Renal cortical epithelial cell (primary cell): ENCODE data around the gene BDKRB2. TPM values are rescaled to one million over a fixed set of nuclear protein-coding genes. Genes with fewer than 3 reads are reported as not detected.

Experiments
- DNase-seq: peaks from one replicate; pipeline ENCODE4 v3.0.0-alpha.2; 2011; ENCODE audit warnings: low read depth
- total RNA-seq: library from RNA; depleted of rRNA; stranded (reverse); fragments of >200 nt; gene quantifications from 2 replicates; pipeline ENCODE4 v1.2.3, GENCODE V29; 2014

The BDKRB2 gene
- total RNA-seq, 1 donor from 2014 or later: 6.1 TPM

DNA sequence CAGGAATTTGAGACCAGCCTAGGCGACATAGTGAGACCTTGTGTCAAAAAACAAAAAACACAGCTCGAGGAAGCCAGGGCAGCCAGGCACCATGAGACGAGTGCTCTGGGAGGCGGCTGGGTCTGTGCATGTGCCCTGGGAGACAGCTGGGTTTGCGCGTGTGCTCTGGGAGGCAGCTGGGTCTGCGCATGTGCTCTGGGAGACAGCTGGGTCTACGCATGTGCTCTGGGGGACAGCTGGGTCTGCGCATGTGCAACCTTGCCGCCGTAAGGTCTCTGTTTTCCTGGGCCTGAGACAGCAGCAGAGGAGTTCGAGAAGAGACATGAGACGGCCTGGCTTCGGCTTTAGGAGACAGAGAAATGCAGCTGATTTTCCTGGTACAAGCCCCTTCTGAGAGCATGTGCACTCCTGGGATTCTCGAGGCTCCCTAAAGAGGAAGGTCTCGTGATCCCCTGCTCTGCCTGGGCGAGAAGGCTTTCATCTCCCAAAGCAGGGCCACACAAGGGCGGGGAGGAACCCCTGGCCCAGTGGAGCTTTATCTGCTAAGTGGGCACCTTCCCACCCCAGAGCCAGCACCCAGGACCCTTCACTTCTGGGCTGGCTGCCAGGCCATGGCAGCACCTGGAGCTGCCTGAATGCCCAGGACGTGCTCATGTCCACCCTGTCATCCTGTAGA lies 47.8 kb downstream of the BDKRB2 start:
- no peak for DNase-seq

DNA sequence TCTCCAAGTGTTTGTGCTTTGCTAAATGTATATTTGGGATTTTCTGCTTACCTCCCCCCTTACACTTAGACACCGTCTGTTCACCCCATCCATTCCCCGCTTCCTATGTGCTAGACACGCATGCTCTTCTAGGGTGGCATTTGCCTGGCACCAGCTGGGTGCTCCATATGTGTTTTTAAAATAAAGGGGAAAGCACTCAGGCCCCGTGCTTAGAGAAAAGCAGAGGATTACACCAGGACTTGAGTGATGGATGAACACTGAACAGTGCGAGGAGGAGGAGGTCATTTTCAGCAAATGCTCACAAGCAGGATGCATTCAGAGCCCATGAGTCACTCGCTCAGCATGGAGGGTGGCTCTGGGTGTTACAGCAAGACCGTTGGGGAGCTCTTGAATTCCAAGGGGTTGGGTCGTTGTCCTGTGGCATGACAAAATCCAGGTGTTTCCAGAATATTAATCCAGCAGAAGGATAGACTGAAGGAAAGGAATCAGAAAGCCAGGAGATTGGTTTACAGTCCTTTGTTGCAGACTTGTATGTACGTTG lies 48.4 kb downstream of the BDKRB2 start:
- DNase-seq: peak; percentile 81

DNA sequence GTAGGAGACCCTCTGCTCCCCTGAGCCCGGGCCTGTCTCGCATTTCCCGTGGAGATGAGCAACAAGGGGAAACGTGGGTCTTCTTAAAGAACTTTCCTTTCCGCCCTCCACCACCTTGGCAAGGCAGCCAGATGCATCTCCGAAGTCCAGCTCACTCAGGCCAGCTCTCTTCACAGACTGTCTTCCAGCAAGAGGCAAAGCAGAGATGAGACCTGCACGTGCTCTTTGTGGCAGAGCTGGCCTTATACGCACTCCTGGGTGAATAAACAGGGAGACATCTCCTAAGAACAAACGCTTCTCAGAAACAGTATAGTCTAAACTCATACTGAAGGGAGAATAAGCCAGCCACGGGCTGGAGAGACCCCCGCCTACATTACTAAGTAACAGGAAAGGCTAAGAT lies 50.0 kb downstream of the BDKRB2 start:
- DNase-seq: no peak

DNA sequence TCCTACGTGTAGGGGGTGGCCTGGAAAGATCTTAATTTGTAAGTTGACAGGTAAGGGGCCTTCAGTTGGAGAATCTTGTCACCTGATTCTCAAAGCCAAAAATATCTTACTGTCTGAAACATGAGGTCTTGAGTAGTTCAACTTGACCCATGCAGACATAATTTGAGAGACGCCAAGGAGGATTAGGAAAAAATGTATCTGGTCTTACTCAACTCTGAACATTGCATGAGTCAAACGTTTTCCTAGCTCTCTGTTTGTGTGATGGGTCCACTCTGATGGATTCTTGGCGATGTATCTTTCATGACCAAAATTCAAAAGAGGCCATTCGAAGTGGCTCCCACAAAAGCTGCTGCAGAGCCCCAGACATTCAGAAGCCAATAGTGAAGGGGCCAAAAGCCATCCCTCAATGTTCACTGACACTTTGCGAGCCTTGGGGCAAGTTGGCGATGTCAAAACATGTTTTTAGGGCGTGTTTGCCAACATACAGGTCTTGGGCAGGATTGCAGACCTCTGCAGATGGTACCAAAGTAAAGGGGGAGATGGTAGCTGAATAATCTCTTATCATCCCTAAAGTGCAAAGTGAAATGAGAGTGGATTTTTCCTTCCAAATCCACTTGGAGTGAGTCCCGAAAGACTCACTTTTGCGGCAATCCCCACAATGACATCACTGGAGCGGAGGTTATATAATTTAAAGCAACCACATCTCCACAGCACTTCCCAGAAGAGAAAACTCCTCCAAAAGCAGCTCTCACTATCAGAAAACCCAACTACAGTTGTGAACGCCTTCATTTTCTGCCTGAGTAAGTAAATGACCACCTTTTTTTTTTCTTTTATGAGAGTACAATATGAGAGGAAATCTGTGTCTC lies 51.1 kb downstream of the BDKRB2 start, which contains the start of gene BDKRB1:
BDKRB1 (plus strand) TSS at position 710 of the 866 bp plus-strand sequence. CDS start 7,473 bp downstream, outside the sequence.
- no peak for DNase-seq

DNA sequence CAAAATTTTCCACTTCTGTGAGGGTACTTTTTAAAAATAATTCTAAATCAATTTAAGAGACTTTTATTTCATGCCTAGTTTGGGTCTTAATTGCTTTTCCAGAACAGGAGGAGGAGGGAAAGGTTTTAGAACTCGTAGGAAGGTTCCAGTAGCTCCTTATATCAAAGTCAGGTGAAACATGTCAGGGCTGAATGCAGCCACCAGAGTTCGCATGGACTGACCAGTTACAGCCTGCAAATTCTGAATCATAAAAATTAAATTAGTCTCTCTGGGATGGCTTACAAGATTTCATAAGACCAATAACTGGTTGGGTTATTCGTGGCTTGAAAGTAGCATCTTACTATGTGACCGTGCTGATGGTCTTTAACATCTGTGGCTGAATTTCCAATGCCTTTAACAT lies 51.8 kb downstream of the BDKRB2 start:
- no peak for DNase-seq

DNA sequence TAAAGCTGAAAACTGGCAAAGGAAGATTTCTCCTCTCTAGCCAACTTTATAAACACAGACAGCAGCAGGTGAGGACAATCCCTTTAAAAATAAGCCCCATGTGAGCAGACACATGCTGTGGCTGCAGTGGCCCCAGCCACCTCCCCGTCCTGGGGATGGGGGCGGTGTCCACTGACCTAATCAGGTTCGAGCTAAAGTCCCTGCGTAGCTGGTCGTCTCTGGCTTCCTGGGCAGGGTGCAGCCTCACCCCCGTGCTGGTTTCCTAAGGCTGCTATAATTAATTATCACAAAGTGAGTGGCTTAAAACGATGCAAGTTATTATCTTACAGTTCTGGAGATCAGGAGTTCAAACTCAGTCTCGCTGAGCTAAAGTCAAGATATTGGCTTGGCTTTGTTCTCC lies 52.4 kb downstream of the BDKRB2 start:
- no peak for DNase-seq

DNA sequence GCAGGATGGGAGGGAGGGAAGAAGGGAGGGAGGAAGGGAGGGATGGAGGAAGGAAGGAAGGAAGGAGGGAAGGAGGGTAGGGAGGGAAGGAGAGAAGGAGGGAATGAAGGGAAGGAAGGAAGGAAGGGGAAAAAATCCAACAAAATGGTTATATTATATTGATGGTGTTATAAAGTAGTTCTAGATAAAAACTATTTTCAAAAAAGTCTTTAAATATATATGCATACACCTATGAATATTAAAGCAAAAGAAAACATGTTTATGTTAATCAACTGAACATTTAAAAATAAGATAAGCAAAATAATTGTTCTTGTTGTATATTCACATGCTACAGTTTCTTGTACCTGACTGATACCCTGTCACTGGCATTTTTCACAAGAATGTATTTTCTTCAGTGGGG lies 53.3 kb downstream of the BDKRB2 start:
- DNase-seq: no peak

DNA sequence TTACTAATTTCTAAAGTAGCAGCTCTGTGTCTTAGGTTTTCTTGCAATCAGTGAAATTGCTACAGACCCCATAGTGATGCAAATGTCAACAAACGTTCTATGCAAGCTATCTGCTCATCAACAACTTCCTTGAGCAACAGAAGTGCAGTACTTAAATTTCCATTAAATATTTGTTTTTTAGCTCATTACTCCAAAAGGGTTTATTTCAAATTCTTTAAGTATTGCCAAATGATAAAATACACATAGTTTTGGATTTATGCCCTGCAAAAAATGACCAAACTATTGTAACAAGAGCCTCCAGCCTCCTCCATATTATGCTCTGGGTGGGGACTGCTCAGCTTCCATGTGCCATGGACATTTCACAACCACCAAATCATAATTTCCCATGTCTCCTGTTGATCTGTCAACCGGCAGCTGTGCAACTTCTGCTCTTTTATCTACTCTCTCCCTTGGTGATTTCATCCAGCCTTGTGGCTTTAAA lies 55.7 kb downstream of the BDKRB2 start:
- DNase-seq: no peak

DNA sequence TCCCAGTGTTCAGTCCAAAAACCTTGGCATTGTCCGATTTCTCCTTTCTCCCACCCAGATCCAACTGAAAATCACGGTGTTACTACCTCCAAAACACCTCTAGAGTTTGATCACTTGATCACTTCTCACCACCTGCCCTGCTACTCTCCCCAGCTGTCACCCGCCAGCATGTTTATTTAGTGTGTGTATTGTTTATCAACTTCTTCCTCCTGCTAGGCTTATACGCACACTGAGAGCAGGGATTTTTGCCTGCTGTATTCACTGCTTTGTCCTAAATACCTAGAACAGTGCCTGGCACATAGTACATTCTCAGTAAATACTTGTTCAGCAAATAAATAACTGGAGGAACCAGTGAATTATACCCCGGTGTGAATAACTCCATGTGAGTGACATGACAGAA lies 56.4 kb downstream of the BDKRB2 start:
- no peak for DNase-seq

DNA sequence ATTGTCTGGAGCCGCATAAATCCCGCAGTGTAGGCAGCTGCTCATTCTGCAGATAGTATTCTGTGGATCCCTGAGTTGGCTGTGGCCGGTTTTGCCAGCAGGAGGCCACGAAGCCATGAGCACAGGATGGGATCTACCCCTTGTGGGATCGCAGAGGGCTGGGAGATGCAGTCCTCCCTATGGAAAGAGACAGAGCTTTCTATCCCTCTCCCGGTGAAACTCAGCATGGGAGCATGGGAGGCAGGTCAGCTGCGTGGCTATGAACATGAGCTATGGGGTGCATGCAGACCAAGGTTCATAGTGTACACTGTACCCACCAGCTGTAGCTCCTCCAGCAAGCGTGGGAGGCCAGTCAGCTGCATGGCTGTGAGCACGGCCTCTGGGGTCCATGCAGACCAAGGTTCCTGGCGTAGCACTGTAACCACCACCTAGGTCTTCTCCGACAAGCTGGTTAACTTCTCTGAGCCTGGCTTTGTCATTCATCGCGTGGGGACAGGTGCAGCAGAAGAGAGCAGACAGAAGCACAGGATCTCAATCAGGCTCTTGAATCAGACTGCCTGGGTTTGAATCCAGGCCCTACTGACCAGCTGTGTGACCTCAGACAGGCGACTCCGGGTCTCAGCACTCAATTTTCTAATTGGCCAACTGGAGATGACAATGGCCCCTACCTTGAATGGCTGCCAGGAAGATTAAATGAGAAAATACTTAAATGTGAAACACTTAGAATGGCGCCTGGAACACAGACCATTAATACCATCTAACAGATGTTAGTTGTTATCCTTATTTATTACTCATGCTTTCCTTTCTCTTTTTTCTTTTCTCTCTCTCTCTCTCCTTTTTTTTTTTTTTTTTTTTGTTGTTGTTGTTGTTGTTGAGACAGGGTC lies 57.4 kb downstream of the BDKRB2 start:
- no peak for DNase-seq

DNA sequence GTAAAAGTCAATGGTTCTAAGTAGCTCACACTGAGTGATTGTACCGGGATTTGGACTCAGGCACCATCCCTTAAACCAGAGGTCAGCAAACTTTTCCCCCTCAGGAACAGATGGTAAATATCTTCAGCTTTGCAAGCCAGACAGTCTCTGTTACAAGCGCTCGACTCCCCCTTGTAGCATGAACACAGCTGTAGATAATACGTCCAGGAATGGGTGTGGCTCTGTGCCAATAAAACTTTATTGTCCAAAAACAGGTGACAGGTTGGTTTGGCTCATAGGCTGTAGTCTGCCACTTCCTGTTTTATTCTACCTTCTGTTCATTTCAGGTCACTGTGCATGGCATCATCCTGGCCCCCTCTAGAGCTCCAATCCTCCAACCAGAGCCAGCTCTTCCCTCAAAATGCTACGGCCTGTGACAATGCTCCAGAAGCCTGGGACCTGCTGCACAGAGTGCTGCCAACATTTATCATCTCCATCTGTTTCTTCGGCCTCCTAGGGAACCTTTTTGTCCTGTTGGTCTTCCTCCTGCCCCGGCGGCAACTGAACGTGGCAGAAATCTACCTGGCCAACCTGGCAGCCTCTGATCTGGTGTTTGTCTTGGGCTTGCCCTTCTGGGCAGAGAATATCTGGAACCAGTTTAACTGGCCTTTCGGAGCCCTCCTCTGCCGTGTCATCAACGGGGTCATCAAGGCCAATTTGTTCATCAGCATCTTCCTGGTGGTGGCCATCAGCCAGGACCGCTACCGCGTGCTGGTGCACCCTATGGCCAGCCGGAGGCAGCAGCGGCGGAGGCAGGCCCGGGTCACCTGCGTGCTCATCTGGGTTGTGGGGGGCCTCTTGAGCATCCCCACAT lies 58.9 kb downstream of the BDKRB2 start:
- no peak for DNase-seq

DNA sequence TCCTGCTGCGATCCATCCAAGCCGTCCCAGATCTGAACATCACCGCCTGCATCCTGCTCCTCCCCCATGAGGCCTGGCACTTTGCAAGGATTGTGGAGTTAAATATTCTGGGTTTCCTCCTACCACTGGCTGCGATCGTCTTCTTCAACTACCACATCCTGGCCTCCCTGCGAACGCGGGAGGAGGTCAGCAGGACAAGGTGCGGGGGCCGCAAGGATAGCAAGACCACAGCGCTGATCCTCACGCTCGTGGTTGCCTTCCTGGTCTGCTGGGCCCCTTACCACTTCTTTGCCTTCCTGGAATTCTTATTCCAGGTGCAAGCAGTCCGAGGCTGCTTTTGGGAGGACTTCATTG lies 59.5 kb downstream of the BDKRB2 start:
- no peak for DNase-seq

DNA sequence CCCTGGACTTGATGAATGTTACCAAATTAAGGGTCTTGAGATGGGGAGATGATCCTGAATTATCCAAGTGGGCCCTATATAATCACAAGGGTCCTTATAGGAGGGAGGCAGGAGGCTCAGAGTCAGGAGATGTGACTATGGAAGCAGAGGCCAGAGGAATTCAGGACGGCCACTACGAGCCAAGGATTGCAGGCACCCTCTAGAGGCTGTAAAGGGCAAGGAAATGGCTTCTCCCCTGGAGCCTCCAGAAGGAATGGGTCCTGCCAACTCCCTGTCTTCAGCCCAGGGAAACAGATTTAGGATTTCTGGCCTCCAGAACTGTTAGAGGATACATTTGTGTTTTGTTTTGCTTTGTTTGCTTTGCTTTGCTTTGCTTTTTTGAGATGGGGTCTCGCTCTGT lies 60.2 kb downstream of the BDKRB2 start:
- no peak for DNase-seq

DNA sequence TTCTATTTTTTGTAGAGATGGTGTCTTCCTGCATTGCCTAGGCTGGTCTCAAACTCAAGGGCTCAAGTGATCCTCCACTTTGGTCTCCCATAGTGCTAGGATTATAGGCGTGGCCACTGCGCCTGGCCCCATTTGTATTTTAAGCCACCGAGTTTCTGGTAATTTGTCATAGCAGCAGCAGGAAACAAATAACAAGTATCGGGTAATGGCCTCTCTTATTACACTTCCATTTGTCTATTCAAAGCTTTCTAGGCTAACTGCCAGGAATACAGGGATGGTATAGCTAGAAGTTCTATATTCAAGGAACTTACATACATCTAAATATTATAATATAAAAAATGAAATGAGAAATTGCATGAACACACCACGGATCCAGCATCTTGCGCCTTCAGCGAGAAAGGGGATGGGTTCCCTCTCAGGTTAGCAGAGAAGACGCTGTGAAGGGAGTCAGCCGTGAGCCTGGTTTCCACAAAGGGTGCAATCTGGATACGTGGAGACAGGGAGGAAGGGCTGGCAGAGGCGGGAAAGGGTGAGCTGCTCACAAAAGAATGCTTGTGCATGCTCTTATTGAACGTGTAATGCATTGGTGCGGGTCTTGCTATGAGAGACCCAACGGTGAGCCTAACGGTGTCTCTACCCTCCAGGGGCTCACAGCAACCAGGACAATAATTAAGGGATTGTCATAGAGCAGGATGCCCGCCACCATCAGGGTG lies 60.9 kb downstream of the BDKRB2 start:
- DNase-seq: no peak

DNA sequence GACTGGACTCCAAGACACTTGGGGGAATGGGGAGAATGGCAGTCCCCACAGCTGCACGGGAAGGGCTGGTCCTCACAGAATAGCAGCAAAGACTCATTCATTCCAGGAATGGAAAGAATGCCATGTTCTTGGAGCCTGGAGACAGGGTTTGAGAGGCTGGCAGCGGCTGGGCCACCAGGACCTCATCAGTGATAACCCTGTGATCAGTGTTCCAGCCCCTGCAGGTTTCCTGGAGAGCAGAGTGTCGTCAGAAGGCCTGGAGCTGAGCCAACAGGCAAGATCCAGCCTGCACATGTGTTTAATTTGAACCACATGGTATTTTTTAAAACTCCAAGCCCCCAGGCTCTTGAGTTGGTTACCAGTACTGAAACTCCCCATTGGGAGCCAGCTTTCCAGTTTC lies 62.7 kb downstream of the BDKRB2 start:
- peak; percentile 48 for DNase-seq

DNA sequence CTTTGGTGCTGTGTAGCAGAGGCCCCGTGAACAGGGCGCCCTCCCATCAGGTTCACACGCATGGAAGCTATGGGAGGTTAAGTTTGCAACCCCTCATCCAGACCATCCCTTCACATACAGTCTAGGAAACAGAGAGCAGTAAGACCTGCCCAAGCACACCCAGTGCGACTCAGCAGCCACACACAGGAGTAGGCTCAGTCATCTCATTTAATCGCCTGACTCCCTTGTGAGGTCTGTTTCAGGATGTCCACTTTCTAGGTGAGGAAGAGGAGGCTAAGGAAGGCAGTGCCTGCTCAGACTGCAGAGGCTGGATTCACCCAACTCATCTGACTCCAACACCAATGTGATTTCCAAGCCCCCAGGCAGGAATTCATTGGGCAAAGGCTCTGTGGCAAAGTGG lies 63.3 kb downstream of the BDKRB2 start:
- peak; percentile 36 for DNase-seq

DNA sequence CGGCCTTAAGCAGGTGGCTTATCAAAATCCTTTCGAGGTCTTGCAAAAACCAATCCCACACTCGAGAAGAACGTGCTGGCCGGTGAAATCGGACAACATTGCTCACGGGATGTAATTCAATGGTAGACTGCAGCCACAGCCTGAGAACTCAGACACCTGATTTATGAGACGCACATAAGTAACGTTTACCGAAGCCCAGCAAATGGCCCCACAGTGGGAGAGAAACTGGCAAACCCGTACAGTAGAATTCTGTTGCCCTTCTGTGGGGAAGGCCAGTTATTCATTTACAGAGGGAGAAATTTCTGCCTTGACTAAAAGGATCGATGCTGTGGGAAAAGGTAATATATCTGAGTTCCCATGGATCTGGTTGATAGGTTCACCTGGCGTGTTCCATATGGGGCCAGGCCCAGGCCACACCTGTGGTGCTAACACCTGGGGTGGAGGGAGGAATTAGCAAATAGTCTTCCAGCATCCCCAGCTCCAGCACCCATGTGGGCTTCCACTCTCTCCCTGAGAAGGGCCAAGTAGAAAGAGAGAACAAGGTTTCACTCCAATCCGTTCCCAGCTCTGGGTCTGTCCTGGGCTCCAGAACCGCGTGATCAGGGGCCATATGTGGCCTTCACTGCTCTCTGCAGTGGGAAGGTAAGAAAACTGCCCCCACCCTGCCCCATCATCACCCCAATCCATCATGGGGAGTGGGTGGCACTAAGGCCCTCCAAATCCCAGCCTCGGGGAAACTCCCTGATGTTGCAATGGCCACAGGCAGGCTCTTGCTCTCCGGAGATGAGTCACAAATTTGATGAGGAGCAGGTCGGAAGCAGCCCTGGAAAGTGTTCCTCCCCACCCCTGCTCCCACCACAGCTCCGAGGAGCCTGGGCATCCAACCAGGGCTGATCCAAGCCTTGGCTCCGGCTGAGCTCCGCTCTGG lies 64.1 kb downstream of the BDKRB2 start:
- peak; percentile 96 for DNase-seq

DNA sequence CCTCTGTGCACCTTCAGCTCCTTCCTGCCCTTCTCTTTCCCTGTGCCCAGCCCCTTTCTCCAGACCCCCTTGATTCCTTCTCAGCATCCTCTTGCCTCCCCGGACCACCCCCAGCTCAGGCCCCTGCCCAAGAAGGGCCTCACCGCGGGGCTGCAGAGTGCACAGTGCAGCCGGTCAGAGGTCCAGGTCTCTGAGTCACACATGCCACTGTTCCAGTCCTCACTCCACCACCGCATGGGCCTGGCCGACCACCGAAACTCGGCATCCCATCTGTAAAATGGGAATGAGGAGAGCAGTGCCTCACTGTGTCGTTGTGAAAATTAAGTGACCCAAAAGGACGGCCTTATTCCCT lies 64.7 kb downstream of the BDKRB2 start:
- no peak for DNase-seq
